ENCODE data around the gene SULT4A1.
A peak's percentile ranks its signal among the peaks of the same experiment; 100 is the strongest.

SULT4A1 gene

GRCh38 chr22:43827003-43827735 lies 35.1 kb downstream of the SULT4A1 start:
- DNase-seq, result no peak

- peak; percentile 58 for DNase-seq
Measured at GRCh38 chr22:43826142-43827002, 35.9 kb downstream of the SULT4A1 start.

GRCh38 chr22:43825651-43826050 lies 36.7 kb downstream of the SULT4A1 start:
- DNase-seq, result no peak

GRCh38 chr22:43824724-43825420 lies 37.4 kb downstream of the SULT4A1 start:
- DNase-seq, result no peak

GRCh38 chr22:43823911-43824665 lies 38.2 kb downstream of the SULT4A1 start:
- DNase-seq, result no peak

GRCh38 chr22:43823353-43823908 lies 38.9 kb downstream of the SULT4A1 start:
- DNase-seq, result no peak

GRCh38 chr22:43821606-43822425 lies 40.5 kb downstream of the SULT4A1 start:
- DNase-seq, result no peak

GRCh38 chr22:43820651-43821305 lies 41.5 kb downstream of the SULT4A1 start:
- DNase-seq, result no peak

GRCh38 chr22:43819931-43820640 lies 42.2 kb downstream of the SULT4A1 start:
- no peak for DNase-seq

- DNase-seq, result no peak
Measured at GRCh38 chr22:43819421-43819921, 42.8 kb downstream of the SULT4A1 start.

- no peak for DNase-seq
Measured at GRCh38 chr22:43818981-43819380, 43.3 kb downstream of the SULT4A1 start.

- DNase-seq, result no peak
Measured at GRCh38 chr22:43817402-43817801, 44.9 kb downstream of the SULT4A1 start.

- no peak for DNase-seq
Measured at GRCh38 chr22:43814264-43814663, 48.0 kb downstream of the SULT4A1 start.

- DNase-seq, result no peak
Measured at GRCh38 chr22:43812890-43813289, 49.4 kb downstream of the SULT4A1 start.

- DNase-seq, result peak; percentile 93
Measured at GRCh38 chr22:43812149-43812842, 50.0 kb downstream of the SULT4A1 start, which contains the start of gene EFCAB6. EFCAB6 (minus strand) TSS chr22:43812305; CDS start chr22:43782318, 29,987 bp downstream.

GRCh38 chr22:43811777-43812148 lies 50.5 kb downstream of the SULT4A1 start:
- DNase-seq, result peak; percentile 28

GRCh38 chr22:43802897-43803495 lies 59.3 kb downstream of the SULT4A1 start:
- no peak for DNase-seq

GRCh38 chr22:43800970-43801369 lies 61.3 kb downstream of the SULT4A1 start:
- DNase-seq, result no peak

GRCh38 chr22:43798492-43798891 lies 63.8 kb downstream of the SULT4A1 start:
- no peak for DNase-seq
